K562 (cell line): ENCODE measurements around the gene KCNK4. TPM values are rescaled to one million over a fixed set of nuclear protein-coding genes. Genes with fewer than 3 reads are reported as not detected.

Experiments used
- ARNT ChIP-seq, 2 experiments: fragments of 450-650 bp; IDR thresholded peaks; 2 replicates each; pipeline ENCODE4 v1.6.1; 2016; ENCODE audit warnings: mild to moderate bottlenecking in 1 of 2
- ATF7 ChIP-seq: fragments of 450-650 bp; IDR thresholded peaks from 2 replicates; pipeline ENCODE4 v1.7.1; 2014; ENCODE audit warnings: mild to moderate bottlenecking, moderate library complexity
- CBFA2T3 ChIP-seq: fragments of 450-650 bp; IDR thresholded peaks from 2 replicates; pipeline ENCODE4 v1.6.1; 2017
- CBX5 ChIP-seq: IDR thresholded peaks from 2 replicates; pipeline ENCODE4 v1.6.1; 2014; ENCODE audit warnings: low read depth, borderline replicate concordance
- CC2D1A ChIP-seq: fragments of 450-650 bp; IDR thresholded peaks from 2 replicates; pipeline ENCODE4 v1.6.1; 2017; ENCODE audit warnings: mild to moderate bottlenecking
- ETV6 ChIP-seq, 3 experiments: fragments of 150-350 bp in 1 of 3; sonication (generic) in 1 of 3; formaldehyde crosslinking in 1 of 3; IDR thresholded peaks; 2 replicates each; pipeline versions ENCODE4 v1.6.1 to v1.8.0; 2014 to 2022; ENCODE audit warnings: borderline replicate concordance in 2 of 3, low read depth in 2 of 3, antibody characterized with exemption in 1 of 3, low read length in 1 of 3, mild to moderate bottlenecking in 1 of 3, missing genetic modification reagents in 1 of 3
- FUS ChIP-seq: fragments of 200-400 bp; formaldehyde crosslinking; optimal IDR thresholded peaks from 2 replicates; pipeline ENCODE3; 2017; ENCODE audit warnings: low read depth, low read length
- HDAC1 ChIP-seq, 2 experiments: fragments of 450-650 bp; IDR thresholded peaks; 2 replicates each; pipeline ENCODE4 v1.6.1; 2016 to 2017; ENCODE audit warnings: inconsistent platforms in 1 of 2, mild to moderate bottlenecking in 1 of 2, moderate library complexity in 1 of 2
- HIVEP1 ChIP-seq: fragments of 250-450 bp; sonication (Bioruptor Pico); IDR thresholded peaks from 2 replicates; pipeline ENCODE4 v1.4.0; 2020; ENCODE audit warnings: mild to moderate bottlenecking
- HMG20A ChIP-seq: fragments of 450-650 bp; formaldehyde crosslinking; conservative IDR thresholded peaks from 2 replicates; pipeline ENCODE4 v1.4.0; 2020; ENCODE audit warnings: mild to moderate bottlenecking, mixed read lengths
- JUNB ChIP-seq: fragments of 450-650 bp; formaldehyde crosslinking; conservative IDR thresholded peaks from 2 replicates; pipeline ENCODE4 v1.4.0; 2020; ENCODE audit warnings: mild to moderate bottlenecking
- KDM1A ChIP-seq, 2 experiments: fragments of 450-650 bp; IDR thresholded peaks; 2 replicates each; pipeline ENCODE4 v1.6.1; 2016; ENCODE audit warnings: mild to moderate bottlenecking in 2 of 2
- MTA1 ChIP-seq: fragments of 450-650 bp; IDR thresholded peaks from 2 replicates; pipeline ENCODE4 v1.6.1; 2017; ENCODE audit warnings: borderline replicate concordance
- MTA2 ChIP-seq: fragments of 450-650 bp; IDR thresholded peaks from 2 replicates; pipeline ENCODE4 v1.6.1; 2016; ENCODE audit warnings: low read depth
- NR2C2 ChIP-seq, 2 experiments: fragments of 200-800 bp in 1 of 2; sonication (Bioruptor generic) in 1 of 2; sonication (generic) in 1 of 2; formaldehyde crosslinking in 1 of 2; IDR thresholded peaks; 2 replicates each; pipeline versions ENCODE4 v1.6.1 to v1.8.0; 2016 to 2022; ENCODE audit warnings: mild to moderate bottlenecking in 1 of 2, missing compliant biosample characterization in 1 of 2, missing genetic modification characterization in 1 of 2, missing genetic modification reagents in 1 of 2
- RCOR1 ChIP-seq, 2 experiments: IDR thresholded peaks; 2 replicates each; pipeline ENCODE4 v1.6.1; 2012; ENCODE audit warnings: low read depth in 2 of 2, low read length in 2 of 2, borderline replicate concordance in 1 of 2, improper control_type of control experiment in 1 of 2
- SMAD2 ChIP-seq: fragments of 150-350 bp; IDR thresholded peaks from 2 replicates; pipeline ENCODE4 v1.6.1; 2014; ENCODE audit warnings: low read depth, mild to moderate bottlenecking, low read length
- SMARCC2 ChIP-seq: fragments of 450-650 bp; IDR thresholded peaks from 2 replicates; pipeline ENCODE4 v1.6.1; 2017; ENCODE audit warnings: antibody characterized with exemption, moderate library complexity, mild to moderate bottlenecking, low read depth
- SMC3 ChIP-seq: conservative IDR thresholded peaks from 2 replicates; pipeline ENCODE4 v1.6.1; 2011; ENCODE audit warnings: low read depth, low read length, improper control_type of control experiment; ENCODE audit not compliant: insufficient read depth
- TCF3 ChIP-seq: sonication (generic); formaldehyde crosslinking; IDR thresholded peaks from 2 replicates; pipeline ENCODE4 v1.4.0; 2020; ENCODE audit warnings: mild to moderate bottlenecking, missing genetic modification reagents
- ZBTB7A ChIP-seq: IDR thresholded peaks from 2 replicates; pipeline ENCODE4 v1.6.1; 2011; ENCODE audit warnings: low read depth, mild to moderate bottlenecking, low read length, moderate library complexity, borderline replicate concordance; ENCODE audit not compliant: control insufficient read depth
- ZNF174 ChIP-seq: fragments of 250-450 bp; sonication (Bioruptor Pico); IDR thresholded peaks from 2 replicates; pipeline ENCODE4 v1.4.0; 2020; ENCODE audit warnings: mild to moderate bottlenecking
- ZNF589 ChIP-seq: fragments of 200-800 bp; sonication (Bioruptor generic); IDR thresholded peaks from 2 replicates; pipeline ENCODE4 v1.6.1; 2016; ENCODE audit warnings: low read depth, missing genetic modification characterization, missing compliant biosample characterization
- ZNF766 ChIP-seq: fragments of 200-800 bp; sonication (Bioruptor generic); conservative IDR thresholded peaks from 2 replicates; pipeline ENCODE4 v1.6.1; 2016; ENCODE audit warnings: missing genetic modification characterization, missing compliant biosample characterization
- ZNF77 ChIP-seq: fragments of 250-450 bp; sonication (Bioruptor Pico); IDR thresholded peaks from 2 replicates; pipeline ENCODE4 v1.5.0; 2020
- polyA plus RNA-seq, 8 experiments: library from polyadenylated mRNA; depleted of rRNA in 4 of 8; stranded (reverse) in 5 of 8; unstranded in 3 of 8; fragments of >200 nt; fragmentation: Nextera tagmentation in 2 of 8; fragmentation: Illumina TruSeq in 1 of 8; extraction: Ambion mirVana in 2 of 8; extraction: Trizol in 1 of 8; gene quantifications; 2 replicates each; pipeline versions ENCODE4 v1.2.1 to v1.2.3, GENCODE V29; 2011 to 2014; ENCODE audit warnings: inconsistent platforms in 1 of 8, missing spikeins in 1 of 8
- total RNA-seq, 7 experiments: library from RNA; depleted of rRNA in 6 of 7; stranded (reverse); fragments of >200 nt in 6 of 7; fragmentation: Illumina TruSeq in 2 of 7; extraction: Trizol in 2 of 7; gene quantifications; 2 replicates each; pipeline versions ENCODE4 v1.2.1 to v1.2.3, GENCODE V29; 2011 to 2021; ENCODE audit warnings: low replicate concordance in 1 of 7
- TF ChIP-seq, protein P1 (sequence below): sonication (generic); formaldehyde crosslinking; IDR thresholded peaks from 2 replicates; pipeline ENCODE4 v1.8.0; 2023; ENCODE audit warnings: missing genetic modification reagents, mild to moderate bottlenecking, borderline replicate concordance

The KCNK4 gene
- total and polyA plus RNA-seq, 9 of the 15 experiments (the other 6 are each of a cell fraction or from before 2014, with no cell fraction given) = not detected

DNA sequence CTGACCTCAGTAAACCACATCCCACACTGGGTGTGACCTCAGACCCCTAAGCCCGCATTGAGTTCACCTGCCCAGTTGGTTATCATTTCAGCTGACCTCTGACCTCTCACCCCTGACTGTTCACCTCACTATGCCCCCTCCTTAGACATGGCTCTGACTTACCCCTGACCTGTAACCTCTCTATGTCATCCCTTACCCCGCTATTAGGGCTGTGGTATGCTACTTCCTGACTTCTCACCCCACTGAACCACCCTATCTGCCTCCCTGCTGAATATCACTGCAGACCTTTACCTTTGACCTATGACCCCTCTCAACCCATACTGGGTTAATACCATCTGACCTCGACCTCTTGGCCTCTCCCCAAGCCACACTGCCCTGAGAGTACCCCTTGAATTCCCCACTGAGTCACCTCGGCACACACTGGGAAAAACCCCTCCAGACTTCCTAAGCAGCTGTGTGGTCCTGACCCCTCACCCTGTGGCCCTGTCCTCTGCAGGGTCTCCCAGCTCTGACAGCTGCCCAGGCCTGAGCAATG lies 31.5 kb upstream of the KCNK4 start (continued):
- TF ChIP-seq, protein P1, sequence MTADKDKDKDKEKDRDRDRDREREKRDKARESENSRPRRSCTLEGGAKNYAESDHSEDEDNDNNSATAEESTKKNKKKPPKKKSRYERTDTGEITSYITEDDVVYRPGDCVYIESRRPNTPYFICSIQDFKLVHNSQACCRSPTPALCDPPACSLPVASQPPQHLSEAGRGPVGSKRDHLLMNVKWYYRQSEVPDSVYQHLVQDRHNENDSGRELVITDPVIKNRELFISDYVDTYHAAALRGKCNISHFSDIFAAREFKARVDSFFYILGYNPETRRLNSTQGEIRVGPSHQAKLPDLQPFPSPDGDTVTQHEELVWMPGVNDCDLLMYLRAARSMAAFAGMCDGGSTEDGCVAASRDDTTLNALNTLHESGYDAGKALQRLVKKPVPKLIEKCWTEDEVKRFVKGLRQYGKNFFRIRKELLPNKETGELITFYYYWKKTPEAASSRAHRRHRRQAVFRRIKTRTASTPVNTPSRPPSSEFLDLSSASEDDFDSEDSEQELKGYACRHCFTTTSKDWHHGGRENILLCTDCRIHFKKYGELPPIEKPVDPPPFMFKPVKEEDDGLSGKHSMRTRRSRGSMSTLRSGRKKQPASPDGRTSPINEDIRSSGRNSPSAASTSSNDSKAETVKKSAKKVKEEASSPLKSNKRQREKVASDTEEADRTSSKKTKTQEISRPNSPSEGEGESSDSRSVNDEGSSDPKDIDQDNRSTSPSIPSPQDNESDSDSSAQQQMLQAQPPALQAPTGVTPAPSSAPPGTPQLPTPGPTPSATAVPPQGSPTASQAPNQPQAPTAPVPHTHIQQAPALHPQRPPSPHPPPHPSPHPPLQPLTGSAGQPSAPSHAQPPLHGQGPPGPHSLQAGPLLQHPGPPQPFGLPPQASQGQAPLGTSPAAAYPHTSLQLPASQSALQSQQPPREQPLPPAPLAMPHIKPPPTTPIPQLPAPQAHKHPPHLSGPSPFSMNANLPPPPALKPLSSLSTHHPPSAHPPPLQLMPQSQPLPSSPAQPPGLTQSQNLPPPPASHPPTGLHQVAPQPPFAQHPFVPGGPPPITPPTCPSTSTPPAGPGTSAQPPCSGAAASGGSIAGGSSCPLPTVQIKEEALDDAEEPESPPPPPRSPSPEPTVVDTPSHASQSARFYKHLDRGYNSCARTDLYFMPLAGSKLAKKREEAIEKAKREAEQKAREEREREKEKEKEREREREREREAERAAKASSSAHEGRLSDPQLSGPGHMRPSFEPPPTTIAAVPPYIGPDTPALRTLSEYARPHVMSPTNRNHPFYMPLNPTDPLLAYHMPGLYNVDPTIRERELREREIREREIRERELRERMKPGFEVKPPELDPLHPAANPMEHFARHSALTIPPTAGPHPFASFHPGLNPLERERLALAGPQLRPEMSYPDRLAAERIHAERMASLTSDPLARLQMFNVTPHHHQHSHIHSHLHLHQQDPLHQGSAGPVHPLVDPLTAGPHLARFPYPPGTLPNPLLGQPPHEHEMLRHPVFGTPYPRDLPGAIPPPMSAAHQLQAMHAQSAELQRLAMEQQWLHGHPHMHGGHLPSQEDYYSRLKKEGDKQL = no peak
- TF ChIP-seq CC2D1A (no peak), RCOR1 (IDR thresholded peaks at IDR 0.05; ENCODE audit: borderline replicate concordance in 1 of 2, low read depth in 2 of 2, low read length in 2 of 2) (0 out of 4 replicates have a peak, but pooled peaks of 1 of the 2 experiments have one; percentile 5), ATF7 (no peak), JUNB (CRISPR knock-in tag) (no peak), TCF3 (CRISPR knock-in tag) (0 out of 2 replicates have a peak, but pooled peaks have one; percentile 5), ARNT (IDR thresholded peaks at IDR 0.05) (no peak), HDAC1 (IDR thresholded peaks at IDR 0.05) (peak in 1 of 2 experiments; percentile 35; a peak in 1 of 4 replicates), ZNF77 (CRISPR knock-in tag) (no peak), ETV6 (IDR thresholded peaks at IDR 0.05; ENCODE audit: borderline replicate concordance in 1 of 2, low read depth in 2 of 2, low read length in 1 of 2) (no peak), ETV6 (CRISPR knock-in tag; IDR thresholded peaks at IDR 0.05; ENCODE audit: borderline replicate concordance) (no peak), SMC3 (no peak), SMAD2 (no peak), NR2C2 (CRISPR knock-in tag; IDR thresholded peaks at IDR 0.05) (peak; percentile 96), NR2C2 (tag; IDR thresholded peaks at IDR 0.05) (peak; percentile 97), CBFA2T3 (peak; percentile 52; the same call in 1 of the 2 replicates), ZBTB7A (0 out of 2 replicates have a peak, but pooled peaks have one; percentile 29), ZNF174 (CRISPR knock-in tag) (no peak), HIVEP1 (CRISPR knock-in tag) (no peak), ZNF589 (CRISPR knock-in tag) (no peak), FUS (no peak), SMARCC2 (no peak), ZNF766 (CRISPR knock-in tag) (no peak), HMG20A (no peak), KDM1A (IDR thresholded peaks at IDR 0.05) (peak; percentile 89 to 95; a peak in 3 of 4 replicates), CBX5 (no peak), MTA1 (no peak), MTA2 (peak; percentile 69)
